Stimulated activated CD8-positive, alpha-beta memory T cell treated with anti-CD3 and anti-CD28 coated beads, Interleukin-4, amount 100 ng/mL, for 1 hour (primary cell): ENCODE data around the gene ANGPTL7.

Experiments used
- DNase-seq, 2 donors: peaks; one replicate each; pipeline ENCODE4 v3.0.0-alpha.2; 2020; ENCODE audit warnings: low read depth in 2 of 2, low spot score in 1 of 2

ANGPTL7 gene

GRCh38 chr1:11204396-11205190 lies 15.4 kb downstream of the ANGPTL7 start:
- no peak for DNase-seq

GRCh38 chr1:11207898-11208611 lies 18.9 kb downstream of the ANGPTL7 start:
- DNase-seq, result no peak

GRCh38 chr1:11211461-11211860 lies 22.3 kb downstream of the ANGPTL7 start:
- DNase-seq, result no peak

GRCh38 chr1:11211925-11212587 lies 22.9 kb downstream of the ANGPTL7 start:
- DNase-seq, result no peak

GRCh38 chr1:11214698-11215380 lies 25.7 kb downstream of the ANGPTL7 start:
- no peak for DNase-seq

- DNase-seq, result no peak
Observed at GRCh38 chr1:11215381-11216005, 26.3 kb downstream of the ANGPTL7 start.

GRCh38 chr1:11216074-11216473 lies 26.9 kb downstream of the ANGPTL7 start:
- DNase-seq, result no peak

- DNase-seq, result no peak
Observed at GRCh38 chr1:11227106-11228077, 38.2 kb downstream of the ANGPTL7 start.

GRCh38 chr1:11229203-11229602 lies 40.0 kb downstream of the ANGPTL7 start:
- no peak for DNase-seq

GRCh38 chr1:11233208-11233607 lies 44.1 kb downstream of the ANGPTL7 start:
- DNase-seq, result no peak

- no peak for DNase-seq
Observed at GRCh38 chr1:11237356-11237755, 48.2 kb downstream of the ANGPTL7 start.

- DNase-seq, result no peak
Observed at GRCh38 chr1:11238311-11238710, 49.2 kb downstream of the ANGPTL7 start.

GRCh38 chr1:11245248-11245647 lies 56.1 kb downstream of the ANGPTL7 start:
- no peak for DNase-seq
